Measurements from ENCODE around the gene NKX1-2.

NKX1-2 gene

DNA sequence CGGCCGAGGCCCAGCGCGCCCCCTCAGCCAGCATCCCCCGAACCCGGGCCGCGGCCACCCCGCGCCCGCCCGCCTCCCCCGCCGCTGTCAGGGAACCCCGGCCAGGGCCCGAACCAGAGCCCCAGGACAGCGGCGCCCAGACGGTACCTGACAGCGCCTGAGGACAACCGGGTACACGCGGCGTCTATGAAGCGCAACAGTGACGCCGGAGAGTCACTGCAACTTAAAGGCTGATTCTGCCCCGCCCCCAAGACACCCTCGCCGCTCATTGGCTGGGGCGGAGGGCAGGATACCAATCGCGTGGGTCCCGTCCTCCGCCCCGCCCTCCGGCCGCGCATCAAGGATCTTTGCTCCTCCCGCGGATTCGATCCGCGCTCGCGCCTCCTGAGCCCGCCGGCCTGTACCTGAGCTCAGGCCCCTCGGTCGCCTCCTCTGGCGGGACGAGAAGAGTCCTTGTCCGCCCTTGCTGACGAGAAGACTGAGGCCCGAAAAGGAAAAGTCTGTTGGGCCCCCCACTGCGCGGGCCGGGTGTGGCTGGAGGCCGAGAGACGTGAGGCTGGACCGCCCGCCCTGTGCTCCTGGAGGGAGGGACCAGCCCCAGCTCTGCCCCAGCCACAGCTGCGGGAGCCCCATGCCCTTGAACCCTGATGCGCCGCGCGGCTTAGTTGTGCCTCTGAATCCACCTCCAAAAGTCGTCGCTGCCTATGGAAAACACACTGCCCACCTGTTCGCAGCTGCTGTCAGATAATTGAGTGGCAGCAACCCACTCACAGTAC is 30.9 kb downstream of the NKX1-2 start, which contains the start of gene OAT:
Gene OAT, minus strand, starts transcription at position 198 of the 776 bp plus-strand sequence. CDS start 6,752 bp downstream, outside the sequence.
- DNase-seq (ENCODE audit: extremely low read depth in 1 of 2, low read depth in 1 of 2): peak; percentile 91 to 92

GRCh38 chr10:124417895-124418725 is 31.7 kb downstream of the NKX1-2 start:
- peak in 1 of 2 donors; percentile 34 for DNase-seq (ENCODE audit: extremely low read depth in 1 of 2, low read depth in 1 of 2)

- DNase-seq (ENCODE audit: extremely low read depth in 1 of 2, low read depth in 1 of 2): no peak
Measured at GRCh38 chr10:124416733-124417132, 33.1 kb downstream of the NKX1-2 start.

DNA sequence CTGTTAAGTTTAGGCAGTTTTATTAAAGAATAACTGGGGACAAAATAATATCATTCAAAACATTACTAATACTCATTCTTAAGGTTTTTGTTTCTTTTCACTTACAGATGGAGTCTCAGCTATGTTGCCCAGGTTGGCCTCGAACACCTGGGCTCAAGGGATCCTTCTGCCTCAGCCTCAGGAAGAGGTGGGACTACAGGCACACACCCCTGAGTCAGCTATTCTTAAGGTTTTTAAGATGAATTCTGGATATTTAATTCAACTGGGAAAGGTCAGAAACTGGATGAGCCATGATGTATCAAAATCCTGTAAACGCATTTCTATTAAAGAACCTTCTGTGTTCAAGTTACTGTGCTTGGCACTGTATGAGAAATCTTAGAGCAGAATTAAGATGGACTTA is 34.6 kb downstream of the NKX1-2 start:
- no peak for DNase-seq (ENCODE audit: extremely low read depth in 1 of 2, low read depth in 1 of 2)

DNA sequence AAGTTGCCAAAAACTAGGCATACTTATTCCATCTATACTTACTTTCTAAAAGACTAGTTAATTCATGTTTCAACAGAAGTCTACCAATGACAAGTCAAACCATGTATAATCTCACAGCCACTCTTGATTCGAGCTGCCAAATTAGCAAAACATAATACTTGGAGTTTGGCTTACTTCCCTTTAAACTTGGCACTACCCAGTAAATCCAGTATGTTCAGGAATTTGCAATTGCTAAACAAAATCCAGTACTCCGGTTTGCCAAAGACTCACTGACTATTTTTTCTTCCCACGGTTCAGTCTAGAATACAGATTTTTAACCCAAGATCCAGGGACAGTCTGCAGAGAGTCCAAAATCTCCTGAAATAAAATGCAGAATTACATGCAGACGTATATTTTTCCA is 35.8 kb downstream of the NKX1-2 start:
- no peak for DNase-seq (ENCODE audit: extremely low read depth in 1 of 2, low read depth in 1 of 2)

GRCh38 chr10:124409696-124410095 is 40.1 kb downstream of the NKX1-2 start:
- no peak for DNase-seq (ENCODE audit: extremely low read depth in 1 of 2, low read depth in 1 of 2)

GRCh38 chr10:124408357-124408756 is 41.5 kb downstream of the NKX1-2 start:
- no peak for DNase-seq (ENCODE audit: extremely low read depth in 1 of 2, low read depth in 1 of 2)

- no peak for DNase-seq (ENCODE audit: extremely low read depth in 1 of 2, low read depth in 1 of 2)
Measured at GRCh38 chr10:124407456-124407855, 42.4 kb downstream of the NKX1-2 start.

- DNase-seq (ENCODE audit: extremely low read depth in 1 of 2, low read depth in 1 of 2): no peak
Measured at GRCh38 chr10:124403548-124403947, 46.3 kb downstream of the NKX1-2 start.

DNA sequence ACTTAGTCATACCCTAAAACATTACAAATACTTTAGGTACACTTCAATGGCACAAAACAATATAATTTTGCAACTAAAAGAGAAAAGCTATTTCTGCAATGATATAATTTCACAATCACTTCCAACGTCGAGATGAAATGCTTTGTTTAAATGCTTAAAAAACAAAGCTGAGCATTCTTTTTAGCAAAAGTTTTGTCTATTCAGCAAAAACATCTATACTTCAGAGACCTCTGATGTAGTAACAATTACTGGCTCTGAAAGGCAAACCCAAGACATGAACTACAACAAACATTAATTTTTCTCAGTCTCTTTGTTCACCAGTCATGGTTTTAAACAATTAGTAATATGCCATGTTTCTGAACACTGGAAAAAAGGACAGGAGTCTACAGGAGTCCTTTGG is 47.6 kb downstream of the NKX1-2 start:
- no peak for DNase-seq (ENCODE audit: extremely low read depth in 1 of 2, low read depth in 1 of 2)

- DNase-seq (ENCODE audit: extremely low read depth in 1 of 2, low read depth in 1 of 2): no peak
Measured at GRCh38 chr10:124401633-124402032, 48.2 kb downstream of the NKX1-2 start.
